Right atrium auricular region (tissue), 2 donors: Measurements from ENCODE around the gene CDK5R1. TPM values are rescaled to one million over a fixed set of nuclear protein-coding genes. Genes with fewer than 3 reads are reported as not detected.
"Not testable (repeated sequence)": the region's sequence is repeated elsewhere in the genome, so short reads cannot be mapped to it uniquely, and the experiment has no call there.

ENCODE experiments used
- DNase-seq: peaks from one replicate; pipeline ENCODE4 v3.0.0-alpha.2; 2019; ENCODE audit warnings: low spot score
- H3K27ac ChIP-seq, 2 donors: fragments of 200-600 bp; sonication (generic); 1 replicate in 1 of 2; 2 replicates in 1 of 2; pipeline ENCODE4 v1.5.1; 2016 to 2019
- H3K27me3 ChIP-seq, 2 donors: fragments of 200-600 bp; sonication (generic); one replicate each; pipeline versions ENCODE4 v1.5.1 to v1.6.0; 2017 to 2019
- H3K36me3 ChIP-seq: fragments of 200-600 bp; sonication (generic); one replicate; pipeline ENCODE4 v1.5.1; 2016
- H3K4me1 ChIP-seq, 2 donors: fragments of 200-600 bp; sonication (generic); one replicate each; pipeline versions ENCODE4 v1.5.1 to v1.6.0; 2017 to 2019
- H3K4me3 ChIP-seq, 2 donors: fragments of 200-600 bp; sonication (generic); 1 replicate in 1 of 2; 2 replicates in 1 of 2; pipeline ENCODE4 v1.5.1; 2017 to 2019; ENCODE audit warnings: mild to moderate bottlenecking in 1 of 2, moderate library complexity in 1 of 2
- H3K9me3 ChIP-seq, 2 donors: fragments of 200-600 bp; sonication (generic); one replicate each; pipeline ENCODE4 v1.5.1; 2019
- CTCF ChIP-seq, 2 donors: fragments of 200-600 bp; sonication (generic); IDR thresholded peaks; one replicate each; pipeline ENCODE4 v1.5.1; 2019; ENCODE audit warnings: antibody characterized with exemption in 2 of 2
- total RNA-seq, 2 donors: library from RNA; depleted of rRNA; stranded (reverse); fragments of >200 nt; gene quantifications; one replicate each; pipeline ENCODE4 v1.1.0, GENCODE V29; 2016

The CDK5R1 gene
- total RNA-seq, 2 donors from 2014 or later = 0.75 to 1.0 TPM

GRCh38 chr17:32520104-32520701 is 33.4 kb downstream of the CDK5R1 start:
- no peak for TF ChIP-seq CTCF (IDR thresholded peaks at IDR 0.05)
- Histone ChIP-seq H3K27me3 (no peaks in the 10 kb centered on the region), H3K9me3 (no peaks in the 10 kb centered on the region), H3K4me1 (peaks cover 0 to 38% of the 10 kb centered on the region in 2 donors), H3K36me3 (no peaks in the 10 kb centered on the region), H3K4me3 (peak overlapping the region in 1 of 2 donors; percentile 60), H3K27ac (no peak overlapping the region)
- no peak for DNase-seq

GRCh38 chr17:32520737-32521404 is 34.1 kb downstream of the CDK5R1 start:
- no peak for TF ChIP-seq CTCF (IDR thresholded peaks at IDR 0.05)
- H3K27ac ChIP-seq = no peak overlapping the region
- no peaks in the 10 kb centered on the region for H3K9me3 ChIP-seq
- no peak overlapping the region for H3K4me3 ChIP-seq
- H3K4me1 ChIP-seq = peaks cover 0 to 42% of the 10 kb centered on the region in 2 donors
- H3K36me3 ChIP-seq = no peaks in the 10 kb centered on the region
- DNase-seq = no peak
- no peaks in the 10 kb centered on the region for H3K27me3 ChIP-seq

GRCh38 chr17:32523017-32523680 is 36.4 kb downstream of the CDK5R1 start:
- TF ChIP-seq CTCF (IDR thresholded peaks at IDR 0.05) = no peak
- H3K4me3 ChIP-seq = no peak overlapping the region
- no peaks in the 10 kb centered on the region for H3K9me3 ChIP-seq
- no peak overlapping the region for H3K27ac ChIP-seq
- no peaks in the 10 kb centered on the region for H3K36me3 ChIP-seq
- no peak for DNase-seq
- no peaks in the 10 kb centered on the region for H3K27me3 ChIP-seq
- H3K4me1 ChIP-seq = peaks cover 0 to 28% of the 10 kb centered on the region in 2 donors

GRCh38 chr17:32523827-32524552 is 37.2 kb downstream of the CDK5R1 start:
- H3K4me3 ChIP-seq = no peak overlapping the region
- no peaks in the 10 kb centered on the region for H3K36me3 ChIP-seq
- H3K9me3 ChIP-seq = no peaks in the 10 kb centered on the region
- TF ChIP-seq CTCF (IDR thresholded peaks at IDR 0.05) = no peak
- H3K27me3 ChIP-seq = no peaks in the 10 kb centered on the region
- H3K27ac ChIP-seq = no peak overlapping the region
- DNase-seq = no peak
- H3K4me1 ChIP-seq = peaks cover 0 to 22% of the 10 kb centered on the region in 2 donors

GRCh38 chr17:32524553-32524880 is 37.7 kb downstream of the CDK5R1 start:
- H3K36me3 ChIP-seq, H3K27me3 ChIP-seq, H3K4me3 ChIP-seq, DNase-seq, H3K9me3 ChIP-seq, H3K27ac ChIP-seq: not testable (repeated sequence)
- peaks cover 0 to 19% of the 10 kb centered on the region in 2 donors for H3K4me1 ChIP-seq

- Histone ChIP-seq H3K4me3 (no peak overlapping the region), H3K27ac (no peak overlapping the region), H3K27me3 (no peaks in the 10 kb centered on the region), H3K36me3 (no peaks in the 10 kb centered on the region), H3K4me1 (peaks cover 0 to 13% of the 10 kb centered on the region in 2 donors), H3K9me3 (no peaks in the 10 kb centered on the region)
- TF ChIP-seq CTCF (IDR thresholded peaks at IDR 0.05) = no peak
- no peak for DNase-seq
These were observed 38.3 kb downstream of the CDK5R1 start for GRCh38 chr17:32525122-32525521.
